DLD1 (cell line): Measurements from ENCODE around the gene HES3.
"Not testable (repeated sequence)": the region's sequence is repeated elsewhere in the genome, so short reads cannot be mapped to it uniquely, and the experiment has no call there.

Experiments
- in situ Hi-C: cut with HindIII; loops from 2 replicates; pipeline ENCODE4 v1.10.0; 2017; ENCODE audit warnings: low sequenced_read_pairs

Gene HES3

DNA sequence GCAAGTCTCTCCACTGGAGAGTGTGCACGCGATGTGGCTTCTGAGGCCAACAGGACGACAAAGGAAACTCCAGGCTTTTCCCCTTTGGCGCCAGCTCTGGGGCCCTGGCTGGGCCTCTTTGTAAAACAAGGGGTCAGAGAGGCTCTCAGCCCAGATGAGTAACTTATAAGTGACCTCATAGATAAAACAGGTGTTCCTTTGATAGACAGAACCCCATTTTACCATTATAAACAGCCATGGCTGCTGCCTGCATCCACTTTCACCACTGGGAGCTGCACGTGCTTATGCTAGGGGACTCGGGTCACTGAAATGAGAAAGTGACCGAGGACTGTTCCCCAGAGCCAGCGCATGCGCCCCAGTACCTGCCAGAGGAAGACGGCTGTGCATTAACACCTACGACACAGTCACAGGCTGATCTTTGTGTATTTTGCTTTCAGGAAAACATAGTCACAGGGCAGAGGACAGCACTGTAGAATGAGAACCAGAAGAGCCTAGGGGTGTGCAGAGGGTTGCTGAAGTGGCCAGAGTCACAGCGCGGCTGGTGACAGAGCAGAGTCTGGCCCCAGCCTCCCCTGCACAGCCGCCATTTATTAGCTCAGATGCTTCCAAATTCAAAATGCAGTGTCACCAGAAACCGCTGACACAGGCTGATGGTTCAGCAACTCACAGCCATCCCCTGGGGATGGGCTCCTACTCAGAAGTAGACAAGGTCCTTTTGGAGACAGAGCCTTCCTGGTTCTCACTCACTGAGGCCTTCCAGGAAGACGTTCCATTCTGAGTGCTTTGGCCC is 25.4 kb upstream of the HES3 start:
- in situ Hi-C loops, result no loop called here

DNA sequence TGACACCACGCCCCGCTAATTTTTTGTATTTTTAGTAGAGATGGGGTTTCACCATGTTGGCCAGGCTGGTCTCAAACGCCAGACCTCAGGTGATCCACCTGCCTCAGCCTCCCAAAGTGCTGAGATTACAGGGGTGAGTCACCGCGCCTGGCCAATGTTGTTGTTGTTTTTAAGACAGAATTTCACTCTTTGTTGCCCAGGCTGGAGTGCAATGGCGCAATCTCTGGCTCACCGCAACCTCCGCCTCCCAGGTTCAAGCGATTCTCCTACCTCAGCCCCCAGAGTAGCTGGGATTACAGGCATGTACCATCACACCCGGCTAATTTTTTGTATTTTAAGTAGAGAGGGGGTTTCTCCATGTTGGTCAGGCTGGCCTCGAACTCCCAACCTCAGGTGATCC is 24.3 kb upstream of the HES3 start:
- in situ Hi-C loops, result not testable (repeated sequence)

DNA sequence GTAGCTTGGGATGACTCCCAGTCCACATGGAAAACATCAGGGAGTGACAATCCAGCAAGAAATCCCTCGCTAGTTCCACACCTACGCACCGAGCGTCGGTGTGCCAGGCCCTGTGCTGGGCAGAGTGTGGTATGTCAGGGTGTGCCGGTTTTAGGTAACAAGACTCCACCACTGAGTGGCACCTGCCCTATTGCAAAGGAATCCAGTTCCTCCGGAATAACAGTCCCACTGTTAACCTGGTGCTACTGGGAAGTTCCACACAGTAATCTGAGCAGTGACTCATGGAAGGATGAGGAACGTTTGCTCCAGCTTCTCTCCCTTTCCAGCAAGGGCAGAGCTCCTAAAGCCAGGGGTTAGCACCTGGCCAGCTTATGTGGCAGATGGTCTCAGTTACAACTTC is 23.7 kb upstream of the HES3 start:
- in situ Hi-C loops, result no loop called here

DNA sequence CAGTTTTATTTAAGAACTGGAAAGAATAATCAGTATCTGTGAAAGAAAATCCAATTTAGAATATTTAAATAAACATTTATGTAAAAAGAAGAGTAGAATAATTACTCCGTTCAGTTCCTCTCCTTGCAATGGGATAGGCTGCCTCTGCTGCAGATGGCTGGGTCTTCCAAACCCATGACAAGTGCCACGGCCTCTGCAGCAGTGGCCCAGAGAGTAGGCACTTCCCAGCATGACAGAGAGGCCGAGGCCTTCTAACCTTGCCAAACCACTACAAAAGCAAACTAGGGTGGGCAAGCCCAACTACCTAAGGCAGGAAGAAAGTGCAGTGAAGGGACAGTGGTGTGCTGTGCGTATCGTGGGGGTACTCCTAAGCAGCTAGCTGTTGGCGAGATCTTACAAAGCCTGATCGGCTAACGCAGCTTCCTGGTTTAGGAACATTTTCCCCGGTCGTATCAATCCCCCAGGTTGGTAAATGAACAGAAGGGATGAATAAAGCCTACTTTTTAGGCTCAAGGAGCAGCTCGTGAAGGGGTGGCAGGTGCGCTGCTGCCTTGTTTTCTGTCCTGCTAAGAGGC is 22.7 kb upstream of the HES3 start:
- in situ Hi-C loops, result no loop called here

DNA sequence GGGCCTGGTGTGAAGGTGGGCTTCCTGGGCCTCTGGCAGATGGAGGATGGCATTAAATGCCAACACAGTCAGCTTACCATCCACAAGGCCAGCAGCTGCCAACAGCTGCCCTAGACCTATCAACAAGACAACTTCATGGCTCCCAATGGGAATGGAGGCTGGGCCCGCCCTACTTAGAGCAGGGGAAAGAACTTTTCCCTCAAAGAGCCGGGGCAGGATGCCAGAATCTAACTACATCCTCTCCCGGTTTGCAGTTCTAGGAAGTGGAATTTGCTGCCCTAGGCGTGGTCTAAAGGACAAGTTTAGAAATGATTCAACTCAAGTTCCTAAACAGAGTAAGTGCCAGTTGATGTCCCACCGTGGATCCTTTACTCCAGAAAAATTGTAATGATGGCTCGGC is 21.3 kb upstream of the HES3 start:
- in situ Hi-C loops, result no loop called here

DNA sequence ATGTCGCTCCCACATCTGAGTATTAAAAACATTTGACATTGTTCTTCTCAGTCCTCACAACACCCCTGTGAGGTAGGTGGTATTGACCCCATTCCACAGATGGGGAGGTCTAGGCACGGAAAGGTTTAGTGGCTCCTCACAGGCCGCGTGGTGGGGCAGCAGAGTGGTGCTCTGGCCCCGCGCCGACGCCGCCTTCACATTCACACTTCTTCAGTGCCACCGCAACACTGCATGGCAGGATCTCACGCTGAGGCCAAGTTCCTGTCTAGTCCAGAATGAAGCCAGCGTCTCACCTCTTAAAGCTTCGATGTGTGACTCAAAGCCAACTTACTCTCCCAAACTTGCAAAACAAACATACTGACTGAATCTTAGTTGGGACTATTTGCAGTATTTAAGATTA is 20.4 kb upstream of the HES3 start:
- in situ Hi-C loops, result no loop called here

DNA sequence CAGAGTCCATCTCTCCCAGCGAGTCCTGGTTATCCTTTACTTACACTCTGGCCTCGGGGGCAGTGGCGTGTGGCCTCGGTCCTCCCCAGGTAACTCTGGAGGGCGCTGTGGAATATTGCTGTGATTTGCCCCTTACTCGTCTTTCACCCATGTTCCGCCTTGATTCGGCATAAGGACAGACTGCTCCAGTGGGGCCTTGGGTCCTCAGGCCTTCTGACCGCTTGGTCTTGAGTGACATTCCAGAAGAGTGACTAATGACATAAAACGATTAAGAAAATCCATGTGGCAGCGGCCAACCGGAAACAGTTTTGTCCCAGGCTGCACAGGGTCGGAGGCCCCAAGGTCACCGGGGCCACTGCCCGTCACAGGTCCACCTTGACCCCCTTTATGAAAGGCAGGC is 19.3 kb upstream of the HES3 start:
- in situ Hi-C loops, result no loop called here

DNA sequence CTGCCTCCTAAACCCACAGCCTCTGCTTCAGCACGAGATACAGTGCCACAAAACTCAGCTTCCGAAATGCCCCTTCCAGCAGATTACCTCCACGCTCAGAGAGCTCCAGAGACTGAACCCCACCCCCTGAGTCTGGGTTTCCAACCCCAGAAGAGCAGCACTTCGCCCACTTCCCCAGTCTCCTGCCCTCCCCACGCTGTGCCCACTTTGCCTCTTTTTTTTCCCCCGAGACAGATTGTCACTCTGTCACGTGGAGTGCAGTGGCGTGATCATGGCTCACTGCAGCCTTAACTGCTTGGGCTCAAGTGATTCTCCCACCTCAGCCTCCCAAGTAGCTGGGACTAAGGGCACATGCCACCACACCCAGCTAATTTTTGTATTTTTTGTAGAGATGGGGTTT is 18.3 kb upstream of the HES3 start:
- in situ Hi-C loops, result no loop called here

DNA sequence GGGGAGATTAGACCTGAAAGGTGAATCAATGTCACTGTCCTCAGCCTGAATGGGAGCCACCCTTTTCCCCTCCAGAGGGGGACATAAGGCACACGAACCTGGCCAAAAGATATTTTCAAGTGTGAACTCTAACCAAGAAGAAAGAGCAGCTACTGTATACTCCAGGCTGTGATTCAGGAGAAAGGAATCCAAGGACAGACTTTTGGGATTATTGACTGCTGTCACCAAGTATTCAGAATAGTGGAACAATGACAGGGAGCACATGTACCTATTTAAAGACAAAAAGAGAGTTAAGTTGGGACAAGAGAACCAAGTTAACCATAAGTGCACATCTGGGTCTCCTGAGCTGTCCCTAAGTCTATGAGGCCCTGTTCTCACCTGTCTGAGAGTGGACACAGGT is 10.6 kb upstream of the HES3 start:
- in situ Hi-C loops, result no loop called here

DNA sequence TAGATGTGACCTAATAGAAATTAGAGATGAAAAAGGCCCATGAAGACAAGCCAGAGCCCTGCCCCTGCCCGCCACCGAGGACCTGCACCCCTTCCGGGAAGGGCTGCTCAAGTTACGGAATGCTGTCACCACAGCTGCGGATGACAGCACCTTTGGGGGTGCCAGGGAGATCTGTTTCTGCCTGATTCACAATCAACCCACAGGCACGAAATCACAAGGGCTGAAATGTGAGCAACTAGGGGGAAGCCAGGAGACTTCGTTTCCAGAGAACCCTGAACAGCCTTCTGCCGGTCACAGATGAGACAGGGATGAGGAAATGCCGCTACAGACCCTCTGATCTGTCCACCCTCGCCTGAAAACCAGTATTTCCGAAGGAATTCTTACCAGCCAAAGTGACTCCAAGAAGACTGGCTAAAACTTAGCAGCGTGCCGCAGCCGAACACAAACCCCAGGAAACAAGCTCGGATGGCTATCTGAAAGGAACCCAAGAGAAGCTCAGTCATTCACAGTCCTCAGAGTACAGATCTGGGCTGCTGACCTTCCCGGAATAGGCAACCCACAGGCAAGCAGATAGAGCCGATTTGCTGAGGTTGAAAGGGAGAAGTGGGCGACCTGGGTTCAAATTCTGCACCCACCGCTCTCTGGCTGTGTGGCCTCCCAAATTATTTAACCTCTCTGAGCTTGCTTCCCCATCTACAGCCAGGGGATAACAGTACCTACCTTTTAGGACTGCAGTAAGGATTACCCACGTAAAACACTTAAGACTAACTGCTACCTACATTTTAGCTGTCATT is 9.3 kb upstream of the HES3 start:
- in situ Hi-C loops, result no loop called here

DNA sequence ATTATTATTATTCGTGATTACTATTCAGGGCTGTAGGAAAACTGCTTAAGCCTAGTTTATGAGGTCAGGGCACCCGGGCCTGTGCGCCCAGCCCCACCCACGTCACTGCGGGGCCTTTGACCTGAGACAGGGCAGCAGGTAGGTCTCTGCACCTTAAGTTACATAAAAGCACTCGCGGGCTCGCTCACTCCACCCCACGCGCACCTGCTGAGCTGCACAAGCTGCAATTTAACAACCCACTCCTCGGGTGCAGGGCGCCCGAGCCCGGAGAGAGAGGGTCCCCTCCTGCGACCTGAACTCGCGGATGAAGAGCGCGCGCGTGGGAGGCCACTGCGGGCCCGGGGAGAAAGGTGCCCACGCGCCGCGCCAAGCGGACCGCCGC is 8.7 kb upstream of the HES3 start:
- in situ Hi-C loops, result no loop called here

DNA sequence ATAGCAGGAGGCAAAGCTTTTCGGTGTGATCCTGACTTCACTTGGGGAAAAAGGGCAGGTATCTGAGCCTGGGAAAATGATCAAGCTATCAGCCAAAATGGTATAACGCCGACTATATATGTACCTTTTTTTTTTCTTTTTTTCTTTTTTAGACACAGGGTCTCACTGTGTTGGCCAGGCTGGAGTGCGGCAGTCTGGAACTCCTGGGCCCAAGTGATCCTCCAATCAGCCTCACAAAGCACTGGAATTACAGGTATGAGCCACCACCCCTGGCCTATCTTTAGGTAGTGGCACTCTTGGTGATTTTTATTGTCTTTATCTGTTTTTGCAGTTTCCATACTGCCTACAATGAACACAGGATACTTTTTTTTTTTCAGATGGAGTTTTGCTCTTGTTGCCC is 6.9 kb upstream of the HES3 start:
- in situ Hi-C loops, result no loop called here

DNA sequence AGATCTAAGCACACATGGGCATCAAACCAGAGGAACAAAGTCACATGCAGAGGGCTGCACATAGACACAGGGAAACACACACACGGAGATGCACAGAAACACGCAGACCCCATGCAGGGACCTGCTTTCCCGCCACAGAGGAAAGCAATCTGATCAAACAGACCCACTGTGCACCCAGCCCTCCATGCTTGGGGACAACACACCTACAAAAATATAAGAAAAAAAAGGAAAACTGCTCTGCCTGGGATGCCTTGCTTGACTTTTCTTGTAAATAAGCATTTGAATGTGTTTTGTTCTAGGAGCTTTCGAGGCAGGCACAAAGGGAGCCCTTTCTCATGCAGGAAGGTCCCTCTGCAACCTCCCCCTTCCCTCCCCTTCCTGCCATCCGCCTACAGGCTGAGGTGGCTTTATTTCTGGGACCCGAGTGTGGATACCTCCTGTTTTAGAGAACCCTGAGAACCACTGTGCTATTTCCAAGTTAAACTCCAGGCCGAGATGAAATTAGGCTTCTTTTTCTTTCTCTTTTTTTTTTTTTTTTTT is 4.7 kb upstream of the HES3 start:
- in situ Hi-C loops, result no loop called here

DNA sequence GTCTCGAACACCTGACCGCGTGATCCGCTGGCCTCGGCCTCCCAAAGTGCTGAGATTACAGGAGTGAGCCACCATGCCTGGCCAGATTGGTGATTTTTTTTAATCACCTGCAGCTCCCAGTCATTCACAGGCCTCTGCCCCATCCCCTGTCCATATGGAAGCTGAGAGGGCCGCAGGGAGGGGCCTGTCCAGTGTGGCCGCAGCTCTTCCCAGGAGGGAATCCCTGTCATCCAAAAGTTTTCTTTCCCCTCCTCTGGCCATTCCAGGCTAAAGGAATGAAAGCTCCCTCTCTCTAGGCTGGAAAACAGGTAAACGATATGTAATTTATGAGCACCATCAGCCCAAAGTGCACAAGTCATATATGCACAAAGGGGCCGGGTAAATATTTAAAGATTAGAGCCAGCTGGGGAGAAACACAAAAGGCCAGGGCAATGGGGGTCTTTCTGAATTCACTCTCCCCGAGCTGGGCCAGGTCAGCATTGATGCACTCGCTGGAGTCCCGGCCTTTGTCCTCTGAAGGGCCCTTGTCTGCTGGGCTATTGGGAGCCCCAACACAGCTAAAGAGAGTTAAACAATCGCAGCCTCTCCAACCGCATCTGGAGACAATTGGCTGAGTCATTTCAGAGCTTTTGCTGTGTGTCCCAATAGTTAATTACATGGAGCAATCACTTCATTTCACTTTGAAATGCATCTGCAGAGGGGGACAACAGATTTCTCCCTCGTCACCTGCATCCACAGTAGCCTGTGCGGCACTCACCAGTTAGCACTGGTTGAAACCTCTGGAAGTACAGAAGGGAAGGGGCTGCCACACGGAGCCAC is 3.8 kb upstream of the HES3 start:
- in situ Hi-C loops, result no loop called here

DNA sequence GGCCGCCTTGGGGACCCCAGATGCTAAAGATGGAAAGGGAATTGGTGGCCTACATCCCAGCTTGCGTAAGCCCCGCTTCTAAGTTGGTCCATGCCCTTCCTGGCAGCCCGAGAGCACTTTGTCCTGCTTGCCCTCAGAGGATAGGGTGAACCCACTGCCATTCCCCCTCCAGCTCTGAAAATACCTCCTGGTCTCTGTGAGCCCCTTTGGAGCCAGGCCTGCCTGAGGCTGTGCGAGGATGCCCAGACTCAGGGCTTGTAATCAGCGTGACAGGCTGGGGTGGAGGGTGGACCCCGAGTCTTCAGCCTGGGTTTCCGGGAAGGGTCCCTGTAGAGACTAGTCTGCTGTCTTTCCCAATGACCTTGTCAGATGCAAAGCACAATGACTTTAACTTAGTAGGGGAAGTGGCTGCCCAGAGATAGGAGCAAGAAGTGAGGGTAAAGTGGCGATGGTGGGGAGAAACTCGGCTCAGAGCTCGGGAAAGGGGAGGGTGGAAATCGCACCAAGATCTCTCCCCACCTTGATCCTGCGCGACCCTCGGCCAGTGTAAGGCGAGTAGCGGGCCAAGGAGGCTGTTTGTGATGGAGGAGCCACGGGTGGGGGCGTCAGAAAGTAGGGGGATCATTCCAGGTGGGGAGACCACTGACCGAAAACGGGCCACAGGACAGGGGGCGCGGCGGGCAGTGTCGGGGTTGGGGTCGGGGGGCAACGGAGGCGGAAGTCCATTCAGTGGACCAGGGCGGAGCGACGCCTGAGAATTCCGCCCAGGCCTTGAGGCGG is 2.7 kb upstream of the HES3 start:
- in situ Hi-C loops, result no loop called here

DNA sequence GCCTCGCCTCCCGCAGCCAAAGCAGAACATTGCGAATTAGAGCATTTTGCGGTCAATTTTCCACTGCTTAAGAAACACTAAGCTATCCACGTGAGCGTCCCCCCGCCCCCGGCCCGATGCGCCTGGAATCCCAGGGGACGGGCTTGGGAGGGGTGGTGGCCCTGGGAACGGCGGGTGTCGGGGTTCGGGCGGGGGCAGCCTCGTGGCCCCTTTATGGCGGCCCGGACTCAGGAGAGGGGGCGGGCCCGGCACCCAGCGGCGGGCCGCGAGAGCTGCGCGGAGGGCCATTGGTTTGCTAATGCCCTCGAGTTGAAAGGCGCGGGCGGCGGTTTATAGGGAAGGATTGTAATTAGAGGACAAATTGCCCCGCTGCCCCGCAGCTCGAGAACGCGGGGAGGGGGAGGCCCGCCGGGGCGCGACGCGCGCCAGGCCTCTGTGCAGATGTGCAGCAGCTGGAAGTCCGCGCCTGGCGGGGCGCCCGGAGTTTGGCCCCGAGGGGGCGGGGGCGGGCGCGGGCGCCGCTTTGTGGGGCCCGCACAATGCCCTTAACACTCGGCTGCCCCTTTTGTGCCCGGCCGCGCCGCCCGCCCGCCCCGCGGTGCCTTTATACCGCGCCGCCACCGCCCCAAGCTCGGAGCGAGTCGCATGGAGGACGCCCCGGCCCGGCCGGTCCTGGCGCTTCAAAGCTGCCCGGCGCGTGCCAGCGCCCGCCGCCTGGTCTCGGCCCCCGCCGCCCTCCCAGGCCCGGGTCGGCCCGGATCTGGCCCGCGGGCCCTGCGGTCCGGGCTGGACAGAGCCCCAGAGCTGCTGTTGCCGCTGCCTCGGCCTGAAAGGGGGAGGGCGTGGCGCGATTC is 1.9 kb upstream of the HES3 start:
- in situ Hi-C loops, result no loop called here

DNA sequence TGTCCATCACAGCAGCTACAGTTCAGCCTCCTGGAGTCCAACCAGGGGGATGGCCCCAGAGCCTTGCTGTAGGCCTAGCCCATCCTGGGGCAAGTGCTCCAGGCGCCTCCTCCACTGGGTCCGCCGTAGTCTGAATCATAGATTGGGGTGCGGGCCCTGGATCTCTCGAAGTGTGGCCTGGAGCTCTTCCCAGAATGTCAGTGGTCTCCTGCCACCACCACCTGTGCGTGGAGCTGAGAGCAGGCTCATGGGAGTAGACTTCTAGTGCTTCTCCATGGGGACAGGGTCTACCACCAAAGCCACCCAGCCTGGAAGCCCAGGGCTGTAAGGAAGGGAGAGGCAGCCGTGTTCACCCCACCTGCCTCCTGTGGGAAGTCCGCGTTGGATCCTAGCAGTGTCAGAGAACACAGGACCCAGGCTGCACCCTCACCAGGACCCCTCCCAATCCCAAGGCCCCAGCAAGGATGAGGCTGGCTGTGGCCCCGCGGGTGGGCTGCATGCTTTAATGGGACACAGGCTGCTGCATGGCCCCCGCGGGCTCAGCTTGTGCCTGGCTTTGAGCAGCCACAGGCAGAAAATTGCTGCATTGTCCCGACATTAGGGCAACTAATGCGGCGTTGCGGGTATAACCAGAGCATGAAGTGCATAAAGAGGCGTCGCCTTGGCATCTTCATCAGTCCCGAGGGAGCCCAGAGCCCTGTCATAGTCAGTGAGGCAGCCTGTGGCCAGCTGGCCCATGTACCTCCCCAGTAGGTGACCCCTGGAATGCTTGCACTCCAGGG is 735 bp upstream of the HES3 start:
- in situ Hi-C loops, result no loop called here

DNA sequence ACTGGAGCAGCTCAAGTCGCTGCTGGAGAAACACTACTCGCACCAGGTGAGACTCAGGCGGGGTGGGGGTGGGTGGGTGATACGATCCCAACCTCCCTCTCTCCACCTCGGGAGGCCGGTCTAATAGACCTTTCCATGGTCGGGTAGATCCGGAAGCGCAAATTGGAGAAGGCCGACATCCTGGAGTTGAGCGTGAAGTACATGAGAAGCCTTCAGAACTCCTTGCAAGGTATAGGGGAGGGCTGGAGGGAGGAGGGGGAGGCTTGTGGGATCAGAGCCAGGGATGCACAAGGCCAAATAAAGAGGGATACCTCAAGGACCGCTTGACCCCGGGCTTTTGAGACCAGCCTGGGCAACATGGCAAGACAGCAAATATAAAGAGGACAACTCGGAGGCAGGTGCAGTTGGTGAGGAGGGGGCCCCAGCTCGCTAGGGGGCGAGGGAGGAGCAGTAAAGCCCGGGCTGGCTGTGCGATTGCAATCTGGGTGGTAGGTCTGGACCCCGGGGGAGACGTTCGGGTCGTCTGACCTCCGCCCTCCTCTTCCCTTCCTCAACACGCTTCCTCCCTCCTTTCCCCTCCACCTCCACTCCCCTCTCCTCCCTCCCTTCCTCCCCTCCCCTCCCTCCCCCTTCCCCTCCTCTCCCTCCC is 546 bp downstream of the HES3 start:
- in situ Hi-C loops, result no loop called here
